Measurements from ENCODE around the gene GNG7. TPM values are rescaled to one million over a fixed set of nuclear protein-coding genes. Genes with fewer than 3 reads are reported as not detected.
"Not testable (repeated sequence)": the region's sequence is repeated elsewhere in the genome, so short reads cannot be mapped to it uniquely, and the experiment has no call there.

Gene GNG7
- polyA plus RNA-seq, 1 donor, result 2.4 TPM

- DNase-seq, result no peak
These were observed 127.4 kb downstream of the GNG7 start for GRCh38 chr19:2574971-2575630.

GRCh38 chr19:2574478-2574931 is 128.0 kb downstream of the GNG7 start:
- DNase-seq, result no peak

DNA sequence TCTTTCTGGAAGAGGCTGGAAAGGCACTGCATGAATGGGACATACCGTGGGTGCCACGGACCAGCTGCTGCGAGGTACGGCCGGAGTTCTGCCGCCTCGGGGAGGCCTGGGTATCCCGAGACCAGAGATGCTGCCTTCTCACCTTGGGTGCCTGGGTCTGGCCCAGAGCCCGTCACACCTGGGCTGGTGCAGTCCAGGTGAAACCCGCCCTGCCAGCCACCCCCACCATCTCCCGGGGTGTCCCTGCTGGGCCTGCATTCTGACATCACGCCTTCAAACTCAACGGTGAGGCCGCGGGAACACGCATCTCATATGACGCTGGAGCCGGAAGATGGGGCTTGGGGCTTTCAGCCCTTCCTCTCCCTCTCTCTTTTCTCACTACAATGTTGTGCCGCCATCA is 128.6 kb downstream of the GNG7 start:
- DNase-seq, result no peak

- DNase-seq, result not testable (repeated sequence)
These were observed 130.3 kb downstream of the GNG7 start for GRCh38 chr19:2572152-2572551.

DNA sequence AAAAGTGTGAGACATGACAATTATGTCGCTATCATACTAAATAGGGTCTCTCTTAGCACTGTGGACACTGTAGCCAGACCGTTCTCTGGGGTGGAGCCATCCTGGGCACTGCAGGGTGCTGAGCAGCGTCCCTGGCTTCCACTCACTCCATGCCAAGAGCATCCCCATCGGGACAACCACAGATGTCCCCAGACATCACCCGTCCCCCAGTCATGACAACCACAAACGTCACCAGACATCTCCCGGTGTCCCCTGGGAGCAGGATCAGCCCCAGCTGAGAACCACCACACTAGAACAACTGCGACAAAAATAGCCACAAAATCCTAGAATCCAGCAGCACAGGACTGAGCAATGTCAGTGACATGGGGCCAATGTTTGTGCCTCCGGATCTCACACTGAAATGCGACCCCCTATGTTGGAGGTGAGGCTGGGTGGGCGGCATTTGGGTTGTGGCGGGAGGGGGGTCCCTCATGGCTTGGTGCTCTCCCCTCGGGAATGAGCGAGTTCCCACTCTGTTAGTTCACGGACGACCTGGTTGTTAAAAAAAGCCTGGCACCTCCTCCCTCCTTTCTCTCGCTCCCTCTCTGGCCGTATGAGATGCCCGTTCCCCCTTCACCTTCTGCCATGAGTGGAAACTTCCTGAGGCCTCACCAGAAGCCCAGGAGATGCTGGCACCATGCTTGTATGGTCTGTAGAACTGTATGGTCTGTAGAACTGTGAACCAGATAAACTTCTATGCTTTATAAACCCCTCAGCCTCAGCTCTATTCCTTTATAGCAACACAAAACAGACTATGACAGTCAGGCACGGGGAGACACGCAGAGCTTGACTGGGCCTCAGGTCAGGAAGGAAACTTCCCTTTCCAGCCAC is 132.7 kb downstream of the GNG7 start:
- no peak for DNase-seq

DNA sequence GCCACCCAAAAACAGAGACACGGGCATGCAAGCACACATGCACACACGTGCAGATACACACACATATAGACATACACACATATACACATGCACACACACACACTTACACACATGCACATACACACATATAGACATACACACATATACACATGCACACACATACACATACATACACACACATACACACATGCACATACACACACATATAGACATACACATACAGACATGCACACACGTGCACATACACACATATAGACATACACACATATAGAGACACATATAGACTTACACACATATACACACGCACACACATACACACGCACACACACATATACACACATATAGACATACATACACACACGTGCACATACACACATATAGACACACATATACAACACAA is 134.5 kb downstream of the GNG7 start:
- DNase-seq, result no peak

DNA sequence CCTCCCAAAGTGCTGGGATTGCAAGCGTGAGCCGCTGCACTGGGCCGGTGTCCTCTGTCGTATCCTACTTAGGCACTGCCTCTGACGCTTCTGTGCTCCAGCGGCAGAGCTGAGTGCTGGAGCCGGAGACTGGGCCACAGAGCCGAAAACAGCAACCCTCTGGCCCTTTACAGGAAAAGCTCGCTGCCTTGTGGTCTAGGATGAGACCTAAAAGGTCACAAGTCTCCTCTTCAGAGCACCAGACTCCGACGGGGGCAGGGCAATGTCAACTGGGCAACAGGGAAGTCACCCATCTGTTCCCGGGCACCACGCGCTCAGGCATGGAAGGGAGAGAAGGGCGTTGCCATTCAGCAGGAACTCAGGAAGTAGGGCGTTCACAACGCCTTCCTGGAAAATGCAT is 134.9 kb downstream of the GNG7 start:
- DNase-seq, result no peak

- DNase-seq, result not testable (repeated sequence)
These were observed 138.9 kb downstream of the GNG7 start for GRCh38 chr19:2563546-2563945.

DNA sequence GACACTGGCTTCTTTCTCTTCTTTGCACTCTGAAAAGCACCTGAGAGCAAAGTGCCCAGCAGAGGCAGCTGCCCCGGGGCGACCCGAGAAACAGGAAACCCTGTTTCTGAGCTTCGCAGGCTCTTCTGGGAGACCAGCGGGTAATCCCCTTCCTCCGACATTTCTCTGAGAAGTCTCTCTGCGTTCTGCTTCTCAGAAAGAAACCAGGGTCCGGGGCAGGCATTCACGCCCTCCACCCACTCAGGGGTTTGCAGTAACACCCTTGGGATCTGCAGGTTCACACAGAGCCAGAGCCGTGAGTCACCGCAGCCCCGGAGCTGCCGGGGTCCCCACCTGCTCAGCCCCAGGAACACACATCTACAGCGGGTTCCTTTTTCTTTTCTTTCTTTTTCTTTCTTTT is 140.6 kb downstream of the GNG7 start:
- no peak for DNase-seq

- no peak for DNase-seq
These were observed 141.3 kb downstream of the GNG7 start for GRCh38 chr19:2561221-2561620.

DNA sequence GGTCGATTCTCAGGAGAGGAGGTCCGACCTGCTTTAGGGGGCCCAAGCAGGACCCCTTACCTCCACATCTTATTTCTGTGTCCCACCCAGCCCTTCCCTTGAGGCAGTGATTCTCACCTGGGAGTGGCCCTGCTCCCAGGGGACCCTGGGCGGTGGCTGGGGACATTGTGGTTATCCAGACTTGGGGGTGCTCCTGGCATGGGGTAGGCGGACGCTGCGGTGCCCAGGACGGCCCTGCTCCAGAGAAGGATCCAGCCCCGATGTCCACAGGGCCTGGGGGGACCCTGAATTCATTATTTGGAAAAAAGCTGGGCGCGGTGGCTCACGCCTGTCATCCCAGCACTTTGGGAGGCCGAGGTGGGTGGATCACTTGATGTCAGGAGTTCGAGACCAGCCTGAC is 142.1 kb downstream of the GNG7 start:
- no peak for DNase-seq

- DNase-seq, result no peak
These were observed 144.0 kb downstream of the GNG7 start for GRCh38 chr19:2558543-2558942.

DNA sequence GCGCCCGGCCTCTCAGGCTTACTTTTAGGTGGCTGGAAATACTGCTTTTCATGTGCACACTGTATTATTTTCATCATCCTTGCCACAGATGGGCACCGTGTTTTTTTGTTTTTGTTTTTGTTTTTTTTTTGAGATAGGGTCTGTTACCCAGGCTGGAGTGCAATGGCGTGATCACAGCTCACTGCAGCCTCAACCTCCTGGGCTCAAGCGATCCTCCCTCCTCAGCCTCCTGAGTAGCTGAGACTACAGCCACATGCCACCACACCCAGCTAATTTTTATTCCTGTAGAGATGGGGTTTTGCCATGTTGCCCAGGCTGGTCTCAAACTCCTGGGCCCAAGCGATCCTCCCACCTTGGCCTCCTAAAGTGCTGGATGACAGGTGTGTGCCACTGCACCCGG is 144.4 kb downstream of the GNG7 start:
- not testable (repeated sequence) for DNase-seq

- DNase-seq, result no peak
These were observed 145.4 kb downstream of the GNG7 start for GRCh38 chr19:2557093-2557440.

- DNase-seq, result no peak
These were observed 146.0 kb downstream of the GNG7 start for GRCh38 chr19:2556221-2557092.

GRCh38 chr19:2555422-2556220 is 146.9 kb downstream of the GNG7 start:
- no peak for DNase-seq

- DNase-seq, result no peak
These were observed 147.6 kb downstream of the GNG7 start for GRCh38 chr19:2554856-2555255.

- no peak for DNase-seq
These were observed 149.0 kb downstream of the GNG7 start for GRCh38 chr19:2553510-2553909.

GRCh38 chr19:2552859-2553258 is 149.6 kb downstream of the GNG7 start:
- DNase-seq, result no peak

GRCh38 chr19:2551864-2552185 is 150.7 kb downstream of the GNG7 start:
- no peak for DNase-seq

DNA sequence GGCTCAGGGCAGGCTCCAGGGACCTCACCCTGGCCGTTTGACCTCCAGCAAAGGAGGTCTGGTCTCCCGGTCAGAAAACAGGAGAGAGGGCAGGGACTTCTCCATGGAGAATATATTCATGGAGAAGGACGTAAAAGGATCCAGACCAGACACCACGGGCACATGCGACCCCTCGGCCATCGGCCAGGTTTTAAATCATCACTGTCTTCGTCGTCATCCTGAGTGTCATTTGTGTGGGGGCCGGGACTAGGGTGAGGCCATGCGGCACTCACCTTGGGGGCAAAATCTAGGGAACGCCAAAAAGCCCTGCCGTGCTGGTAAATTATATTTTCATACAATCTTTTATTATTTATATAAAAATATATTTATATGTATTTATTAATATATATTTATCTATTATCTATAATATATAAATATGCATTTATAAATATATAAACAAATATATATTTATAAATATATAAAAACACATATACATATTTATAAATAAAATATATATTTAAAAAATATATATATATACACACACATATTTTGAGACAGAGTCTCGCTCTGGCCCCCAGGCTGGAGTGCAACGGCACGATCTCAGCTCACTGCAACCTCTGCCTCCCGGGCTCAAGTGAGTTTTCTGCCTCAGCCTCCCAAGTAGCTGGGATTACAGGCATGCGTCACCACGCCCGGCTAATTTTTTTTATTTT is 151.2 kb downstream of the GNG7 start:
- DNase-seq, result no peak
